DND-41 (cell line): ENCODE data around the gene HOXD4.

Source experiments
- ATAC-seq: fragments of 200-7000 bp; cut with Tn5 transposase; 3 replicates; pipeline ENCODE4 v1.9.1; 2021; ENCODE audit warnings: low read depth; ENCODE audit not compliant: insufficient read depth
- DNase-seq: peaks from one replicate; pipeline ENCODE4 v3.0.0-alpha.2; 2020
- H2AFZ ChIP-seq: 2 replicates; pipeline ENCODE4 v1.6.0; 2012; ENCODE audit warnings: low read depth, low read length
- H3K27ac ChIP-seq: 2 replicates; pipeline ENCODE4 v1.5.1; 2012; ENCODE audit warnings: low read length, inconsistent platforms
- H3K27me3 ChIP-seq: fragments of 200-600 bp; sonication (generic); 2 replicates; pipeline ENCODE4 v1.6.0; 2012; ENCODE audit warnings: low read length, mild to moderate bottlenecking, inconsistent platforms; ENCODE audit not compliant: insufficient read depth, poor library complexity
- H3K36me3 ChIP-seq: 2 replicates; pipeline ENCODE4 v1.5.1; 2012; ENCODE audit warnings: low read length, inconsistent platforms; ENCODE audit not compliant: insufficient read depth
- H3K4me1 ChIP-seq: 2 replicates; pipeline ENCODE4 v1.5.1; 2012; ENCODE audit warnings: mild to moderate bottlenecking, low read length; ENCODE audit not compliant: insufficient read depth
- H3K4me2 ChIP-seq: 2 replicates; pipeline ENCODE4 v1.6.0; 2012; ENCODE audit warnings: mild to moderate bottlenecking, moderate library complexity, low read length, inconsistent platforms; ENCODE audit not compliant: insufficient read depth
- H3K4me3 ChIP-seq, 2 experiments: fragments of 200-600 bp in 1 of 2; shearing (Covaris generic) in 1 of 2; 2 replicates each; pipeline ENCODE4 v1.5.1; 2012 to 2016; ENCODE audit warnings: inconsistent platforms in 2 of 2, low read length in 2 of 2, mild to moderate bottlenecking in 2 of 2, low read depth in 1 of 2, moderate library complexity in 1 of 2
- H3K79me2 ChIP-seq: 2 replicates; pipeline ENCODE4 v1.6.0; 2012; ENCODE audit warnings: low read length, inconsistent platforms; ENCODE audit not compliant: insufficient read depth
- H3K9ac ChIP-seq: 2 replicates; pipeline ENCODE4 v1.6.0; 2012; ENCODE audit warnings: low read depth, mild to moderate bottlenecking, inconsistent platforms, low read length, moderate library complexity
- H3K9me3 ChIP-seq: 2 replicates; pipeline ENCODE4 v1.5.1; 2012; ENCODE audit warnings: low read length, moderate library complexity, mild to moderate bottlenecking, inconsistent platforms; ENCODE audit not compliant: insufficient read depth, severe bottlenecking
- H4K20me1 ChIP-seq: 2 replicates; pipeline ENCODE4 v1.6.0; 2012; ENCODE audit warnings: low read length; ENCODE audit not compliant: insufficient read depth
- EZH2 ChIP-seq: IDR thresholded peaks from 3 replicates; pipeline ENCODE4 v1.6.1; 2012; ENCODE audit warnings: borderline replicate concordance, low read depth, mild to moderate bottlenecking, moderate library complexity, low read length, inconsistent platforms; ENCODE audit not compliant: severe bottlenecking
- TF ChIP-seq, protein P1 (sequence below): IDR thresholded peaks from 2 replicates; pipeline ENCODE4 v1.5.1; 2012; ENCODE audit warnings: borderline replicate concordance, low read length, moderate library complexity, mild to moderate bottlenecking; ENCODE audit not compliant: poor library complexity, severe bottlenecking; ENCODE audit errors: extremely low read depth

The HOXD4 gene

GRCh38 chr2:176189681-176190641 lies 38.6 kb downstream of the HOXD4 start:
- H3K4me1 ChIP-seq, result no peaks in the 10 kb centered on the region
- H4K20me1 ChIP-seq, result no peaks in the 10 kb centered on the region
- DNase-seq (no peak), ATAC-seq (no peak)
- H3K9me3 ChIP-seq, result no peaks in the 10 kb centered on the region
- no peaks in the 10 kb centered on the region for H3K36me3 ChIP-seq
- no peak overlapping the region for H3K27ac ChIP-seq
- no peaks in the 10 kb centered on the region for H3K79me2 ChIP-seq
- no peak overlapping the region for H3K4me3 ChIP-seq
- H2AFZ ChIP-seq, result no peak overlapping the region
- no peak for TF ChIP-seq EZH2
- TF ChIP-seq, protein P1, sequence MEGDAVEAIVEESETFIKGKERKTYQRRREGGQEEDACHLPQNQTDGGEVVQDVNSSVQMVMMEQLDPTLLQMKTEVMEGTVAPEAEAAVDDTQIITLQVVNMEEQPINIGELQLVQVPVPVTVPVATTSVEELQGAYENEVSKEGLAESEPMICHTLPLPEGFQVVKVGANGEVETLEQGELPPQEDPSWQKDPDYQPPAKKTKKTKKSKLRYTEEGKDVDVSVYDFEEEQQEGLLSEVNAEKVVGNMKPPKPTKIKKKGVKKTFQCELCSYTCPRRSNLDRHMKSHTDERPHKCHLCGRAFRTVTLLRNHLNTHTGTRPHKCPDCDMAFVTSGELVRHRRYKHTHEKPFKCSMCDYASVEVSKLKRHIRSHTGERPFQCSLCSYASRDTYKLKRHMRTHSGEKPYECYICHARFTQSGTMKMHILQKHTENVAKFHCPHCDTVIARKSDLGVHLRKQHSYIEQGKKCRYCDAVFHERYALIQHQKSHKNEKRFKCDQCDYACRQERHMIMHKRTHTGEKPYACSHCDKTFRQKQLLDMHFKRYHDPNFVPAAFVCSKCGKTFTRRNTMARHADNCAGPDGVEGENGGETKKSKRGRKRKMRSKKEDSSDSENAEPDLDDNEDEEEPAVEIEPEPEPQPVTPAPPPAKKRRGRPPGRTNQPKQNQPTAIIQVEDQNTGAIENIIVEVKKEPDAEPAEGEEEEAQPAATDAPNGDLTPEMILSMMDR, result no peak
- no peak overlapping the region for H3K4me2 ChIP-seq
- H3K9ac ChIP-seq, result no peak overlapping the region
- H3K27me3 ChIP-seq, result peaks cover 14% of the 10 kb centered on the region

GRCh38 chr2:176192351-176192750 lies 41.0 kb downstream of the HOXD4 start:
- TF ChIP-seq EZH2, result no peak
- TF ChIP-seq, protein P1, result no peak
- DNase-seq (no peak), ATAC-seq (no peak)
- no peaks in the 10 kb centered on the region for H3K4me1 ChIP-seq
- peaks cover 14% of the 10 kb centered on the region for H3K27me3 ChIP-seq
- H3K27ac ChIP-seq, result no peak overlapping the region
- H4K20me1 ChIP-seq, result no peaks in the 10 kb centered on the region
- no peak overlapping the region for H2AFZ ChIP-seq
- H3K9ac ChIP-seq, result no peak overlapping the region
- no peak overlapping the region for H3K4me3 ChIP-seq
- no peak overlapping the region for H3K4me2 ChIP-seq
- no peaks in the 10 kb centered on the region for H3K9me3 ChIP-seq
- H3K36me3 ChIP-seq, result no peaks in the 10 kb centered on the region
- H3K79me2 ChIP-seq, result no peaks in the 10 kb centered on the region

- H3K9ac ChIP-seq, result no peak overlapping the region
- H3K4me1 ChIP-seq, result no peaks in the 10 kb centered on the region
- H3K4me3 ChIP-seq, result no peak overlapping the region
- no peak overlapping the region for H3K27ac ChIP-seq
- no peaks in the 10 kb centered on the region for H3K9me3 ChIP-seq
- ATAC-seq (no peak), DNase-seq (no peak)
- no peak overlapping the region for H3K4me2 ChIP-seq
- H2AFZ ChIP-seq, result no peak overlapping the region
- no peak for TF ChIP-seq EZH2
- TF ChIP-seq, protein P1, result no peak
- no peaks in the 10 kb centered on the region for H4K20me1 ChIP-seq
- H3K27me3 ChIP-seq, result peaks cover 14% of the 10 kb centered on the region
- H3K36me3 ChIP-seq, result no peaks in the 10 kb centered on the region
- H3K79me2 ChIP-seq, result no peaks in the 10 kb centered on the region
Measured at GRCh38 chr2:176193048-176193447, 41.7 kb downstream of the HOXD4 start.
